OCI-M1 (cell line): ENCODE measurements around the gene HNF4A.

ENCODE experiments used
- DNase-seq: peaks from one replicate; lab custom pipeline; 2025; lab: John Stamatoyannopoulos, UW

The HNF4A gene

GRCh38 chr20:44406572-44407137, 51.2 kb downstream of the HNF4A start:
- no peak for DNase-seq

GRCh38 chr20:44407402-44408184, 52.1 kb downstream of the HNF4A start:
- peak; percentile 49 for DNase-seq

GRCh38 chr20:44409132-44409600, 53.7 kb downstream of the HNF4A start:
- no peak for DNase-seq

- DNase-seq = no peak
Measured at GRCh38 chr20:44410583-44411019, 55.1 kb downstream of the HNF4A start.

GRCh38 chr20:44411020-44411756, 55.7 kb downstream of the HNF4A start:
- DNase-seq = no peak

GRCh38 chr20:44411757-44412401, 56.4 kb downstream of the HNF4A start:
- no peak for DNase-seq

- DNase-seq = no peak
Measured at GRCh38 chr20:44412402-44413144, 57.1 kb downstream of the HNF4A start.

GRCh38 chr20:44413575-44414345, 58.3 kb downstream of the HNF4A start:
- no peak for DNase-seq

GRCh38 chr20:44414346-44414714, 58.8 kb downstream of the HNF4A start:
- no peak for DNase-seq

GRCh38 chr20:44414808-44415207, 59.3 kb downstream of the HNF4A start:
- DNase-seq = no peak

- DNase-seq = no peak
Measured at GRCh38 chr20:44415833-44416715, 60.6 kb downstream of the HNF4A start.

GRCh38 chr20:44418069-44418905, 62.8 kb downstream of the HNF4A start:
- DNase-seq = peak; percentile 15

- no peak for DNase-seq
Measured at GRCh38 chr20:44419131-44419844, 63.8 kb downstream of the HNF4A start.

- DNase-seq = no peak
Measured at GRCh38 chr20:44420497-44420896, 65.0 kb downstream of the HNF4A start.

GRCh38 chr20:44422083-44422482, 66.6 kb downstream of the HNF4A start:
- no peak for DNase-seq

- no peak for DNase-seq
Measured at GRCh38 chr20:44423480-44423879, 68.0 kb downstream of the HNF4A start.

- no peak for DNase-seq
Measured at GRCh38 chr20:44424039-44424495, 68.6 kb downstream of the HNF4A start.

- no peak for DNase-seq
Measured at GRCh38 chr20:44425923-44426322, 70.4 kb downstream of the HNF4A start.
